ENCODE measurements around the gene ADH6.
"Not testable (repeated sequence)": the region's sequence is repeated elsewhere in the genome, so short reads cannot be mapped to it uniquely, and the experiment has no call there.

Gene ADH6

GRCh38 chr4:99219072-99219471, at the start of gene ADH6:
Gene ADH6 (minus strand): TSS chr4:99219246. CDS start chr4:99219152, 94 bp downstream.
- no peak for DNase-seq (ENCODE audit: extremely low read depth in 1 of 2, low read depth in 1 of 2)

DNA sequence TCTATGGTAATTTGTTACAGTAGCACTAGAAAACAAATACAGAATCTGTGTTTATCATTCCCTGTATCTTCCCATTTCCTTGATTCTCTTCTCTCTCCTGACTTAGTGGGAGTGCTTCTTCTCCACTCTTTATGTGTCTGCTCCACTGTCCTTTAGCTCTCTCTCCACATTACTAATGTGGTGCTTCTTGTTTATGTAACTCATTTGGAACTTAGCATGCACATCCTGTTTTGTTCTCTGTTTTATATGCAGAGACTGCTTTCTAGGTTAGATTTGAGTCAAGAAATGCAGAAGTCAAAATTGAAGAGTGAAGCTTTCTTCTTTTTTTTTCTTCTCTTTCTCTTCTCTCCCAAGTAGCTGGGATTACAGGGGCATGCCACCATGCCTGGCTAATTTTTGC, 45.9 kb upstream of the ADH6 start:
- no peak for DNase-seq (ENCODE audit: extremely low read depth in 1 of 2, low read depth in 1 of 2)

DNA sequence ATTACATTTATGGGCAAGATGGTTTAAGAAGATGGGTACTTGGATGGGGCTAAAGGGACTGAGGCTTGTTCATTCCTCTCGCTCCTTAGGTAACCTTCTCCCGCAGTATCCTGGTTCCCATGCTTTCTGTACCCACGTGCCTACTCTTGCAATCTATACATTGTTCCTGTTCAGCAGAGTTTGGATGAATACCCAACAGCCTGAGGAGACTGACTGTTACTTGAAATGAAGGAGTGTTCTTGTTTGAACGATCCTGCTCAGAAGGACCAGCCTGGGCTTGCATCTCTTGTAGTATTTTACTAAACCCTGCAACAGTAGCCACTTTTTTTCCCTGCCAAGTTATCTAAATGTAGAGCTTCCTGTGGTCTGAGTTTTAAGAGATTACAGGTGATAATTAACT, 33.7 kb upstream of the ADH6 start:
- no peak for DNase-seq (ENCODE audit: extremely low read depth in 1 of 2, low read depth in 1 of 2)

DNA sequence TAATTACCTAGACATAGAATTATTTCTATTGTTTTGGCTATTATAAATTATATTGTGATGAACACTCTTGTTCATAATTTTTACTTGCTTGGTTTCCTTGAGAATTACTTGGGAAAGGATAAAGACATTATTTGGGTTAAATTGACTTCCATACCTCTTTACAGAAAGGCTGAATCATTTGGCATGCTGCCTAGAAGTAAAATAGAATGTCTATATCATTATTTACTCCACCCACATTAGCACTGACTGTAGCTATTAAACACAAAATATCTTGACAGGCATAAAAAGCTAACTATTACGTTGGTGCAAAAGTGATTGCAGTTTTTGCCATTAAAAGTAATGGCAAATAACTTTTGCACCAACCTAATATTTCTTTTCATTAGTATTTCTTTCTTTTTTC, 29.7 kb upstream of the ADH6 start:
- DNase-seq (ENCODE audit: extremely low read depth in 1 of 2, low read depth in 1 of 2): no peak

GRCh38 chr4:99235955-99236354, 16.9 kb upstream of the ADH6 start:
- no peak for DNase-seq (ENCODE audit: extremely low read depth in 1 of 2, low read depth in 1 of 2)

DNA sequence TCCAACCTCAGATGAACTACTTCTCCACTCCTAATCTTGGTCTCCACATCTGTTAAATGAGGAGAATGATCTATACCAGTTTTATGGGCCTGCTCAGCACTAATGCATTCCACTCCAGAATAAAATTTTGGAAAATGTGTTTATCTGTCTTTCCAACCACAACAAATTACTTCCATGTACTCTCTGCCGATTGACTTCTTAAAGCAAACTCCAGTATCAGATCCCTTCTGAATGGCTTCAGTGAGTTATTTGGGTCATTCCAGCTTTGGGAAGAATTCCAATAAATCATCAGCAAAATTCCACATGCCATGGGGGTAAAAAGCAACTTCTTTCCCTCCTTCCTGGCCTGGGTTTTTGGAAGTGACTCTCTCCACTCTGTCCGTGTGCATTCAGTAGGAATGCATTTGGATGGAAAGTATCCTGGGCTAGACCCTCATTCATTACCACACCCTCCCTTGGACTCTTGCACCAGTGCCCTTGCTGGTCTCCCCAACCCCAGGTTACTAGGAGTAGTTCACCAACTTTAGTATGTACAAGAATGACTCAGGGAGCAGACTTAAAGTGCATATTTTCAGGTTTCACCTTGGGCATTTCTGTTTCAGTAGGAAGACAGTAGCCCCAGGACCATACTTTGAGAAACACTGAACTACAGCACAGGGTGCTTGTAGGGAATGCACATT, 15.4 kb upstream of the ADH6 start:
- no peak for DNase-seq (ENCODE audit: extremely low read depth in 1 of 2, low read depth in 1 of 2)

- DNase-seq (ENCODE audit: extremely low read depth in 1 of 2, low read depth in 1 of 2): not testable (repeated sequence)
Observed at GRCh38 chr4:99233397-99233796, 14.4 kb upstream of the ADH6 start.

DNA sequence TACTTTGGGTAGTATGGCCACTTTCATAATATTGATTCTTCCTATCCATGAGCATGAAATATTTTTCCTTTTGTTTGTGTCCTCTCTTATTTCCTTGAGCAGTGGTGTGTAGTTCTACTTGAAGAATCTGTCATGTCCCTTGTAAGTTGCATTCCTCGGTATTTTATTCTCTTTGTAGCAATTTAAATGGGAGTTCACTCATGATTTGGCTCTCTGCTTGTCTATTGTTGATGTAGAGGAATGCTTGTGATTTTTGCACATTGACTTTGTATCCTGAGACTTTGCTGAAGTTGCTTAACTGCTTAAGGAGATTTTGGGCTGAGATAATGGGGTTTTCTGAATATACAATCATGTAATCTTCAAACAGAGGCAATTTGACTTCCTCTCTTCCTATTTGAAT, 9.7 kb upstream of the ADH6 start:
- DNase-seq (ENCODE audit: extremely low read depth in 1 of 2, low read depth in 1 of 2): not testable (repeated sequence)

GRCh38 chr4:99227646-99228045, 8.6 kb upstream of the ADH6 start:
- DNase-seq (ENCODE audit: extremely low read depth in 1 of 2, low read depth in 1 of 2): not testable (repeated sequence)

GRCh38 chr4:99221980-99222379, 2.9 kb upstream of the ADH6 start:
- no peak for DNase-seq (ENCODE audit: extremely low read depth in 1 of 2, low read depth in 1 of 2)

GRCh38 chr4:99219479-99219878, 433 bp upstream of the ADH6 start:
- no peak for DNase-seq (ENCODE audit: extremely low read depth in 1 of 2, low read depth in 1 of 2)

DNA sequence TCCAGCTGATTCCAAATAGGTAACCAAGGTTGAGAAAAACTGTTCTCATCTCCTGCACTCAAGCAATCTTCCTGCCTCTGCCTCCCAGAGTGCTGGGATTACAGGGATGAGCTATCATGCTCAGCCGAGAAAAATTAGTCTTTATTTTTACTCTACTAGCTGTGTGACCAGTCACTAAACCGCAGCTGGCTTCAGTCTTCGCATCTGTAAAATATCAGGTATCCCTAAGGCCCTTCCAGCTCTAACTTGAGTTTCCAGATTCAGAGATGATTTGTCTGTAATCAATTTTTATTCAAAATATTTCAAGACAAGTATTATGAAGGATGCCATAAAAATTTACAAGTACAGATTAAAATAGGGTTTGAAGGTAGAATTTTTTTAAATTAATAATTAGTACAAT, 3.5 kb downstream of the ADH6 start:
- no peak for DNase-seq (ENCODE audit: extremely low read depth in 1 of 2, low read depth in 1 of 2)

DNA sequence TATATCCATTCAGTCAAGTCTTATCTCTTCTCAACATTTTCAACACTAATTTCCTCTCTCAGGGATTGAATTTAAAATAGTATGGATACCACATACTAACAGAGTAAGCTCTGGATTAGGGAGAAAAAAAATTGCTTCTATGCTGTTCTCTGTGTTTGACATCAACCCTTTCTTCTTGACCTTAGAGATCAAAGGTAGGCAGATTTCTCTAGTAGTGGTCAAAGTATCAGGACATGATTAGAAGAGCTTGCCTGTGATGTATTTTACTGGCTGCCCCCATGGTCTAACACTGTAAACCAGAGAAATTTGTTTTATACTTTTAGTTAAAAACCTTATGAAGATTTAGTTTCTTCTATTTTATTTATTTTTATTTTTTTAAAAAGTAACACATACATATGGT, 8.3 kb downstream of the ADH6 start:
- DNase-seq (ENCODE audit: extremely low read depth in 1 of 2, low read depth in 1 of 2): no peak

- DNase-seq (ENCODE audit: extremely low read depth in 1 of 2, low read depth in 1 of 2): no peak
Observed at GRCh38 chr4:99209671-99210070, 9.4 kb downstream of the ADH6 start.

DNA sequence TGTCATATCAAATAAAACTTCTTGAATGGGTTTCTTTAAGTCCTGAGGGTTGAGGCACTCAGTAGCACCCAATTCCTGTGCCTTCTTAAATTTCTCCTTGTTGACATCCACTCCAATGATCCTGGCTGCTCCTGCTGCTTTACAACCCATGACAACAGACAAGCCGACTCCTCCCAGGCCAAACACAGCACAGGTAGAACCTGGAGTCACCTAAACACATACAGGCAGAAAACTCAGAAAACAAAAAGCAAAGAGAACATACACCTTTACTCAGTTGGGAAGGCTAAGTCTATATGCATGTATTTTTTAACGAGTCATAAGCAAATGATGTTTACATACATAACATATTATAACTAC, 10.3 kb downstream of the ADH6 start:
- DNase-seq (ENCODE audit: extremely low read depth in 1 of 2, low read depth in 1 of 2): no peak

GRCh38 chr4:99207911-99208718, 10.9 kb downstream of the ADH6 start:
- no peak for DNase-seq (ENCODE audit: extremely low read depth in 1 of 2, low read depth in 1 of 2)

GRCh38 chr4:99207069-99207743, 11.8 kb downstream of the ADH6 start:
- no peak for DNase-seq (ENCODE audit: extremely low read depth in 1 of 2, low read depth in 1 of 2)

GRCh38 chr4:99205153-99205979, 13.7 kb downstream of the ADH6 start:
- DNase-seq (ENCODE audit: extremely low read depth in 1 of 2, low read depth in 1 of 2): no peak

DNA sequence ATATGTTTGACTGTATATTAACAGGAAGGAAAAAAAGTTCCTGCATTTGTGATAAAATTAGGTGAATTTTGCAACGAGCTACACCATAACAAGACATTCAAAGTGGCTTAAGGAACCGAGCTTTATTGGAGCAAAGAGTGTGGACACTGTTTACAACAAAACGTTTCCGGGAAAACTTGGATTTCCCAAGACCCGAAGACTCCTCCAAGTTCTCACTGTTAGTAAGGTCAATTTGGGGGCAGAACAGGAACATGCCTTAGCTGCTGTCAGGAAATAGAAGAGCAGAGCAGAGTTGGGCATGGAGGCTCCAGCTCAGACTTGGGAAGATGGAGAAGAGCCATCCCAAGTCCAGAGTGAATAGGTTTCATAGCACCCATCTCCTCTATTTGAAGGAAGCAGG, 16.5 kb downstream of the ADH6 start:
- DNase-seq (ENCODE audit: extremely low read depth in 1 of 2, low read depth in 1 of 2): no peak

DNA sequence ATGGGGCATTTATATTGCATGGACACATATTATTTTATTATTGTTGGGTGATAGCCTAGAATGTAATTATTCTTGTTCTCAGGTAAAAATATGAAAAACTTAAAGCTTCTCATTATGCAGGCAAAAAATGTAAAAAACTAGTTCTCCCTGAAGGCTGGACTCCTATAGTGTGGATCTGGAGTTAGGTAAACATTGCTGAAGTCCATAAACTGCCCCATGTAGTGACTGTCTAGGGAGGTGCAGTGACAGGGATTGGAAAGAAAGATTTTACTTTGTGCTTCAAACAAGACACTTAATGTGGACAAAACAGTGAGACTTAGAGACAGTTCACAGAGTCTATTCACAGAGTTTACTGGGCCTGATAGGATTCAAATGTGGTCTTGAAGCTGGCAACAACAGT, 17.0 kb downstream of the ADH6 start:
- DNase-seq (ENCODE audit: extremely low read depth in 1 of 2, low read depth in 1 of 2): no peak

GRCh38 chr4:99201690-99202089, 17.4 kb downstream of the ADH6 start:
- DNase-seq (ENCODE audit: extremely low read depth in 1 of 2, low read depth in 1 of 2): no peak
